ENCODE results near the gene XPO5. TPM values are rescaled to one million over a fixed set of nuclear protein-coding genes. Genes with fewer than 3 reads are reported as not detected.

XPO5 gene
- total RNA-seq, 1 experiment from 2014 or later: 114 TPM

GRCh38 chr6:43621078-43621835 lies 45.4 kb upstream of the XPO5 start:
- H3K4ac ChIP-seq (ENCODE audit: low read depth, low read length): no peak overlapping the region
- Mint-ChIP-seq H3K4me1 (no peaks in the 10 kb centered on the region), H3K27me3 (ENCODE audit: low read depth) (no peaks in the 10 kb centered on the region), H3K27ac (no peak overlapping the region), H3K4me3 (no peak overlapping the region), H3K36me3 (ENCODE audit: insufficient read depth in 1 of 3, low read depth in 3 of 3) (peaks cover 42 to 70% (median 65%) of the 10 kb centered on the region in 3 experiments; a peak in 6 of 7 replicates), H3K9me3 (no peaks in the 10 kb centered on the region)
- no peak overlapping the region for H3K23ac ChIP-seq (ENCODE audit: insufficient read length, low read depth, low read length)
- H3K9ac ChIP-seq (ENCODE audit: extremely low read depth, insufficient read length, low read length): no peak overlapping the region
- TF ChIP-seq, protein P1, sequence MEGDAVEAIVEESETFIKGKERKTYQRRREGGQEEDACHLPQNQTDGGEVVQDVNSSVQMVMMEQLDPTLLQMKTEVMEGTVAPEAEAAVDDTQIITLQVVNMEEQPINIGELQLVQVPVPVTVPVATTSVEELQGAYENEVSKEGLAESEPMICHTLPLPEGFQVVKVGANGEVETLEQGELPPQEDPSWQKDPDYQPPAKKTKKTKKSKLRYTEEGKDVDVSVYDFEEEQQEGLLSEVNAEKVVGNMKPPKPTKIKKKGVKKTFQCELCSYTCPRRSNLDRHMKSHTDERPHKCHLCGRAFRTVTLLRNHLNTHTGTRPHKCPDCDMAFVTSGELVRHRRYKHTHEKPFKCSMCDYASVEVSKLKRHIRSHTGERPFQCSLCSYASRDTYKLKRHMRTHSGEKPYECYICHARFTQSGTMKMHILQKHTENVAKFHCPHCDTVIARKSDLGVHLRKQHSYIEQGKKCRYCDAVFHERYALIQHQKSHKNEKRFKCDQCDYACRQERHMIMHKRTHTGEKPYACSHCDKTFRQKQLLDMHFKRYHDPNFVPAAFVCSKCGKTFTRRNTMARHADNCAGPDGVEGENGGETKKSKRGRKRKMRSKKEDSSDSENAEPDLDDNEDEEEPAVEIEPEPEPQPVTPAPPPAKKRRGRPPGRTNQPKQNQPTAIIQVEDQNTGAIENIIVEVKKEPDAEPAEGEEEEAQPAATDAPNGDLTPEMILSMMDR (conservative IDR thresholded peaks at IDR 0.05): no peak
- no peak overlapping the region for H4K5ac ChIP-seq (ENCODE audit: insufficient read length, low read depth, low read length)
- H3K9me3 ChIP-seq (ENCODE audit: control insufficient read depth, low read depth, low read length): no peaks in the 10 kb centered on the region
- no peaks in the 10 kb centered on the region for H4K20me1 ChIP-seq (ENCODE audit: control insufficient read depth, insufficient read depth, insufficient read length)
- no peak overlapping the region for H2BK5ac ChIP-seq (ENCODE audit: insufficient read length, low read length)
- no peak overlapping the region for H3T11ph ChIP-seq (ENCODE audit: low read length)
- no peak overlapping the region for H4K8ac ChIP-seq (replicated peaks; ENCODE audit: insufficient read length, low read depth, low read length)
- H3K23me2 ChIP-seq (ENCODE audit: insufficient read length, low read depth, low read length, poor library complexity, severe bottlenecking): no peaks in the 10 kb centered on the region
- no peak overlapping the region for H3K27ac ChIP-seq (ENCODE audit: insufficient read length, low read depth, low read length)
- no peak overlapping the region for H3K4me2 ChIP-seq (ENCODE audit: insufficient read depth, insufficient read length, low read length)
- no peak overlapping the region for H2BK12ac ChIP-seq (ENCODE audit: insufficient read length, low read depth, low read length)
- no peaks in the 10 kb centered on the region for H3K4me1 ChIP-seq (ENCODE audit: insufficient read depth, low read length)
- H2AK5ac ChIP-seq (ENCODE audit: insufficient read length, low read length): no peak overlapping the region
- no peak overlapping the region for H3K56ac ChIP-seq (ENCODE audit: insufficient read length, low read depth, low read length)
- no peaks in the 10 kb centered on the region for H3K27me3 ChIP-seq (ENCODE audit: insufficient read depth, low read length)
- no peaks in the 10 kb centered on the region for H3K79me2 ChIP-seq (ENCODE audit: insufficient read depth, low read length)
- no peak overlapping the region for H2BK20ac ChIP-seq (ENCODE audit: low read depth, low read length, poor library complexity, severe bottlenecking)
- no peak overlapping the region for H2BK120ac ChIP-seq (ENCODE audit: low read depth, low read length, poor library complexity, severe bottlenecking)
- no peak overlapping the region for H3K18ac ChIP-seq (ENCODE audit: insufficient read length, low read depth, low read length)
- no peak overlapping the region for H2AFZ ChIP-seq (ENCODE audit: low read length)
- no peak overlapping the region for H2BK15ac ChIP-seq (ENCODE audit: low read depth, low read length)
- no peak for DNase-seq
- WGBS (ENCODE audit: extremely low coverage, insufficient read length, low lambda C conversion rate): no CpG with 5 or more reads among the region's 12 CpGs
- no peak overlapping the region for H4K91ac ChIP-seq (ENCODE audit: insufficient read length, low read depth, low read length)
- no peaks in the 10 kb centered on the region for H3K79me1 ChIP-seq (ENCODE audit: insufficient read depth, low read depth, low read length, poor library complexity, severe bottlenecking)
- no peak overlapping the region for H3K14ac ChIP-seq (ENCODE audit: insufficient read depth, low read length)
